K562 (cell line): ENCODE measurements around the gene TMEM117. TPM values are rescaled to one million over a fixed set of nuclear protein-coding genes. Genes with fewer than 3 reads are reported as not detected.

Experiments
- CBX5 ChIP-seq: IDR thresholded peaks from 2 replicates; pipeline ENCODE4 v1.6.1; 2014; ENCODE audit warnings: low read depth, borderline replicate concordance
- CHD7 ChIP-seq: fragments of 200-600 bp; sonication (generic); IDR thresholded peaks from one replicate; pipeline ENCODE4 v1.6.1; 2012; ENCODE audit warnings: mild to moderate bottlenecking, low read depth, low read length, inconsistent platforms
- ID3 ChIP-seq, 2 experiments: fragments of 250-450 bp in 1 of 2; fragments of 450-650 bp in 1 of 2; sonication (Bioruptor Pico) in 1 of 2; IDR thresholded peaks; 2 replicates each; pipeline versions ENCODE4 v1.6.1 to v1.8.0; 2016 to 2021; ENCODE audit warnings: mild to moderate bottlenecking in 2 of 2, moderate library complexity in 2 of 2, missing compliant biosample characterization in 1 of 2, missing genetic modification characterization in 1 of 2
- KLF10 ChIP-seq: fragments of 250-450 bp; sonication (Bioruptor Pico); IDR thresholded peaks from 2 replicates; pipeline ENCODE4 v1.6.1; 2021; ENCODE audit warnings: matching md5 sums
- MBD1 ChIP-seq: fragments of 250-450 bp; sonication (Bioruptor Pico); IDR thresholded peaks from 2 replicates; pipeline ENCODE4 v1.8.0; 2022; ENCODE audit warnings: inconsistent platforms
- MEF2A ChIP-seq: IDR thresholded peaks from 2 replicates; pipeline ENCODE4 v1.6.1; 2011; ENCODE audit warnings: low read depth, mild to moderate bottlenecking, low read length, moderate library complexity; ENCODE audit not compliant: control insufficient read depth
- PTTG1 ChIP-seq: fragments of 450-650 bp; IDR thresholded peaks from 2 replicates; pipeline ENCODE4 v1.6.1; 2016; ENCODE audit warnings: low read depth, mild to moderate bottlenecking, missing genetic modification characterization, missing compliant biosample characterization
- SMAD3 ChIP-seq: fragments of 450-650 bp; formaldehyde crosslinking; conservative IDR thresholded peaks from 2 replicates; pipeline ENCODE4 v1.4.0; 2020; ENCODE audit warnings: mild to moderate bottlenecking
- SMARCB1 ChIP-seq: IDR thresholded peaks from 2 replicates; pipeline ENCODE4 v1.6.1; 2011; ENCODE audit warnings: improper control_type of control experiment, low read depth; ENCODE audit not compliant: insufficient read length
- STAT5B ChIP-seq: fragments of 250-450 bp; sonication (Bioruptor Pico); IDR thresholded peaks from 2 replicates; pipeline ENCODE4 v1.8.0; 2021; ENCODE audit warnings: mild to moderate bottlenecking, inconsistent platforms
- YBX1 ChIP-seq: fragments of 450-650 bp; IDR thresholded peaks from 2 replicates; pipeline ENCODE4 v1.7.1; 2016; ENCODE audit warnings: mild to moderate bottlenecking
- ZNF197 ChIP-seq: fragments of 200-800 bp; sonication (Bioruptor generic); IDR thresholded peaks from 2 replicates; pipeline ENCODE4 v1.6.1; 2016; ENCODE audit warnings: low read depth, missing genetic modification characterization, missing compliant biosample characterization
- ZNF263 ChIP-seq: sonication (generic); formaldehyde crosslinking; IDR thresholded peaks from 2 replicates; pipeline ENCODE4 v1.8.0; 2022; ENCODE audit warnings: mild to moderate bottlenecking, missing genetic modification reagents, borderline replicate concordance
- ZNF583 ChIP-seq: fragments of 250-450 bp; sonication (Bioruptor Pico); IDR thresholded peaks from 2 replicates; pipeline ENCODE4 v1.4.0; 2020
- polyA plus RNA-seq, 8 experiments: library from polyadenylated mRNA; depleted of rRNA in 4 of 8; stranded (reverse) in 5 of 8; unstranded in 3 of 8; fragments of >200 nt; fragmentation: Nextera tagmentation in 2 of 8; fragmentation: Illumina TruSeq in 1 of 8; extraction: Ambion mirVana in 2 of 8; extraction: Trizol in 1 of 8; gene quantifications; 2 replicates each; pipeline versions ENCODE4 v1.2.1 to v1.2.3, GENCODE V29; 2011 to 2014; ENCODE audit warnings: inconsistent platforms in 1 of 8, missing spikeins in 1 of 8
- total RNA-seq, 7 experiments: library from RNA; depleted of rRNA in 6 of 7; stranded (reverse); fragments of >200 nt in 6 of 7; fragmentation: Illumina TruSeq in 2 of 7; extraction: Trizol in 2 of 7; gene quantifications; 2 replicates each; pipeline versions ENCODE4 v1.2.1 to v1.2.3, GENCODE V29; 2011 to 2021; ENCODE audit warnings: low replicate concordance in 1 of 7

TMEM117 gene
- total and polyA plus RNA-seq, 9 of the 15 experiments (the other 6 are each of a cell fraction or from before 2014, with no cell fraction given) = 0.31 to 2.8 (median 1.0) TPM

GRCh38 chr12:43835656-43836474 is at the start of gene TMEM117 (continued):
- TF ChIP-seq CHD7 = no peak
- TF ChIP-seq KLF10 (CRISPR knock-in tag) = no peak
- TF ChIP-seq ZNF263 (CRISPR knock-in tag) = no peak
- TF ChIP-seq CBX5 = no peak
- no peak for TF ChIP-seq ID3 (CRISPR knock-in tag; IDR thresholded peaks at IDR 0.05)
- no peak for TF ChIP-seq ID3 (tag; IDR thresholded peaks at IDR 0.05)
- TF ChIP-seq MBD1 (CRISPR knock-in tag) = no peak
- TF ChIP-seq YBX1 = no peak
- no peak for TF ChIP-seq STAT5B (CRISPR knock-in tag)
- no peak for TF ChIP-seq SMARCB1
- no peak for TF ChIP-seq ZNF197
- peak; percentile 62; the same call in 1 of the 2 replicates for TF ChIP-seq MEF2A
- TF ChIP-seq ZNF583 (CRISPR knock-in tag) = no peak; the same call in 1 of the 2 replicates
- no peak for TF ChIP-seq PTTG1 (tag)
- no peak for TF ChIP-seq SMAD3 (CRISPR knock-in tag)
